Jurkat, Clone E6-1 (cell line): ENCODE measurements around the gene FAM187B.
"Not testable (repeated sequence)": the region's sequence is repeated elsewhere in the genome, so short reads cannot be mapped to it uniquely, and the experiment has no call there.

Source experiments
- DNase-seq: peaks from one replicate; pipeline ENCODE4 v3.0.0-alpha.2; 2011; ENCODE audit warnings: low read depth, low spot score
- H3K4me3 ChIP-seq: 2 replicates; pipeline ENCODE4 v1.5.1; 2011; ENCODE audit warnings: mild to moderate bottlenecking, low read length, control low read depth, moderate library complexity

The FAM187B gene

DNA sequence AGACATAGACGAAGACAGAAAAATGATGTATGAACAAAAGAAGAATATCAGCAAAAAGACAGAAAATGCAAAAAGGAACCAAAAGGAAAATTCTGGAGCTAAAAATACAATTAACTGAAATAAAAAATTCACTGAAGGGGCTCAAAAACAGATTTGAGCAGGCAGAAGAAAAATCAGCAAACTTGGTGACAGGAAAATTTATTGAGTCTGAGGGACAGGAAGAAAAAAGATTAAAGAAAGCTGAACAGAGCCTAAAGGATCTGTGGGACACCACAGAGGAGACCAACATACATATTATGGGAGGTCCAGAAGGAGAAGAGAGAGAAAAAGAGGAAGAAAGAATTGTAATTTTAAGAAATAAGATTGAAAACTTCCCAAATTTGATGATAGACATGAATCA is 12.9 kb upstream of the FAM187B start:
- H3K4me3 ChIP-seq, result no peak overlapping the region

DNA sequence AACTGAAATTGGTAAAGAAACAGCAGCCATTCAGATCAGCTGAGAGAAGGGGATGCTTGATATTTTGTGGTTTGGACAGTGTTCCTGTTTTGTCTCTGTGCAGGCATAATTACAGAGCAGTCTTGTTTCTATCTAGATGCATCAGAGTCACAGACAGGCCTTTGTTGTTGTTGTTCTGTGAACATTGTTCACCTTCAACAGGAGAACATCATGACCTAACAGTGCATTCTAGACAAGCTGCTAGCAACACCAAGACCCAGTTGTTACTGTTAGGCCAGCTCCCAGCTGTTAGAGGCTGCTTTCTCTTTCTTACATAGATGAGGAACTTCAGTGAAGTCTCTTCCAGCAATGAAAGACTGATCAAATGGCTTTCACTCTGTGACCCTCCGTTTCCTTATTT is 11.8 kb upstream of the FAM187B start:
- no peak for DNase-seq
- no peak overlapping the region for H3K4me3 ChIP-seq

More for the DNA sequence above, 12.9 kb upstream of the FAM187B start:
- DNase-seq, result no peak

DNA sequence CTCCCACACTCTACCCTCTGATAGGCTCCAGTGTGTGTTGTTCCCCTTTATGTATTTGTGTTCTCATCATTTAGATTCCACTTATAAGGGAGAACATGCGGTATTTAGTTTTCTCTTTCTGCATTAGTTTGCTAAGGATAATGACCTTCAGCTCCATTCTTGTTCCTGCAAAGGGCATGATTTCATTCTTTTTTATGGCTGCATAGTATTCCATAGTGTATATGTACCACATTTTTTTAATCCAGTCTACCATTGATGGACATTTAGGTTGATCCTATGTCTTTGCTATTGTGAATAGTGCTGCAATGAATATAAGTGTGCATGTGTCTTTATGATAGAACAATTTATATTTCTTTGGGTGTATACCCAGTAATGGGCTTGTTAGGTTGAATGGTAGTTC is 11.1 kb upstream of the FAM187B start:
- not testable (repeated sequence) for H3K4me3 ChIP-seq, DNase-seq

DNA sequence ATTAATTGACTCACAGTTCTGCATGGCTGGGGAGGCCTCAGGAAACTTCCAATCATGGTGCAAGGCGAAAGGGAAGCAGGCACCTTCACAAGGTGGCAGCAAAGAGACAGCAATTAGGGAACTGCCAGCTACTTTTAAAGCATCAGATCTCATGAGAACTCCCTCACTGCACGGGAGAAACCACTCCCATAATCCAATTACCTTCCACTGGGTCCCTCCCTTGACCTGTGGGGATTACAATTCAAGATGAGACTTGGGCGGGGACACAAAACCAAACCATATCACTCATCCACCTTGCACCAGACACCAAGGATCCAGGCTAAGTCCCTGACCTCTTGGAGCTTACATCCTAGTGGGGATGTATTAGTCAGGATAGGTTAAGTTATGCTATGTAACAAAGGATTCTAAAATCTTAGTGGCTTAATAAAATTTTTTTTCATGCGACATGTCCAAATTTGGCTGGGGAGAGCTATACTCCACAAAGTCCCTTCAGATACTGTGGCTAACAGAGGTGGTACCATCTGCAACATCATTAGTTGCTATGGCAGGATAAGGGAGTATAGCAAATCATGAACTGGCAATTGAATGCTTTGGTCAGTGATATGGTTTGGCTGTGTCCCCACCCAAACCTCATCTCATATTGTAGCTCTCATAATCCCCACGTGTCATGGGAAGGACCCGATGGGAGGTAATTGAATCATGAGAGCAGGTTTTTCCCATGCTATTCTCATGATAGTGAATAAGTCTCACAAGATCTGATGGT is 8.3 kb upstream of the FAM187B start:
- H3K4me3 ChIP-seq, result no peak overlapping the region
- no peak for DNase-seq

GRCh38 chr19:35232912-35233311 is 4.4 kb upstream of the FAM187B start:
- no peak overlapping the region for H3K4me3 ChIP-seq

DNA sequence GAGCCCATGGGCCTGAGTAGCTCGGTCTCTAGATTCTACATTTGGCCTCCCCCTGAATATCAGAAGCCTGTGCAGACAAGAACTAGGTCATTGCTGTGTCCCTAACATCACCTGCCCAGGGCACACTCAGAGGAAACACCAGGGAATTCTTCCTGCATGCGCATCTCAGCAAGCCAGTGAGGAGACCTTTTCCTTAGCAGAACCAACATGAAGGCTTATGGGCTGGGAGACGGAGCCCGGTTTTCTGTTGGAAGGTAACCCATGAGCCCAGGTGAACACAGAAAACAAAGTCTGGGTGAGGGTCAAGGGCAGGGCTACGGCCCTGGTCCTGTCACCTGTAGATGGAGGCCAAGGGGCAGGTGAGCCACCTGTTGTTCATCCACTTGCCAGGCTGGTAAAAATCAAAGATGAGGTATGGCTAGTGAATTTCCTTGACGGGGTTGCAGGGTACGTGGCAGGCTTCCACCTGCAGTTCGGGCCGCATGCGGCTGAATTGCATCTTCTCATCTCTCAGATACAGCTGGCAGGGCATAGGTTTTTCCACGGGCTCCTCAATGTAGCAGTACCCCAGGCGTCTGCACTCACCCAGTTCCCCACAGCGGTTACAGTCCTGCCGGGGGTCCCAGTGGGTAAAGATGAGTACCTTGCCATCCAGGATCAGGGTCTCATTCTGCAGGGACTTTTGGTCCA is 3.6 kb upstream of the FAM187B start:
- no peak overlapping the region for H3K4me3 ChIP-seq
- DNase-seq, result no peak

More at GRCh38 chr19:35232912-35233311, 4.4 kb upstream of the FAM187B start:
- DNase-seq, result no peak

- no peak for DNase-seq
- H3K4me3 ChIP-seq, result no peak overlapping the region
These were observed 1.1 kb upstream of the FAM187B start for GRCh38 chr19:35229601-35230000.

DNA sequence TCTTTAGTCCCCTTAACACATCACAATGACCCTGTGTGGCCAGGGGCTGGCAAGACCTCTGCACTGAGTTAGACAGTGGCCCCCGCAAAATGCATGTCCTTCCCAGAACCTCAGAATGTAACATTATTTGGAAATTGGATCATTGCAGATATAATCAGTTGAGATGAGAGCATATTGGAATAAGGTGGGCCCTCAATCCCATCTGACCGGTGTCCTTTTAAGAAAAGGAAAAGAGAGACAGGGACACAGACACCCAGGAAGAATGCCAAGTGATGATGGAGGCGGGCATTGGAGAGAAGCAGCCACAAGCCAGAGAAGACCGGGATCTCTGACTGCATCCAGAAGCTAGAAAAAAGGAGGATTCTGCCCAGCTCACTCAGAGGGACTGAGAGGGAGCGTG is 1.8 kb downstream of the FAM187B start:
- H3K4me3 ChIP-seq, result no peak overlapping the region
- DNase-seq, result no peak

GRCh38 chr19:35225951-35226350 is 2.6 kb downstream of the FAM187B start:
- no peak overlapping the region for H3K4me3 ChIP-seq
- no peak for DNase-seq

GRCh38 chr19:35224681-35225571 is 3.6 kb downstream of the FAM187B start:
- no peak overlapping the region for H3K4me3 ChIP-seq
- no peak for DNase-seq

DNA sequence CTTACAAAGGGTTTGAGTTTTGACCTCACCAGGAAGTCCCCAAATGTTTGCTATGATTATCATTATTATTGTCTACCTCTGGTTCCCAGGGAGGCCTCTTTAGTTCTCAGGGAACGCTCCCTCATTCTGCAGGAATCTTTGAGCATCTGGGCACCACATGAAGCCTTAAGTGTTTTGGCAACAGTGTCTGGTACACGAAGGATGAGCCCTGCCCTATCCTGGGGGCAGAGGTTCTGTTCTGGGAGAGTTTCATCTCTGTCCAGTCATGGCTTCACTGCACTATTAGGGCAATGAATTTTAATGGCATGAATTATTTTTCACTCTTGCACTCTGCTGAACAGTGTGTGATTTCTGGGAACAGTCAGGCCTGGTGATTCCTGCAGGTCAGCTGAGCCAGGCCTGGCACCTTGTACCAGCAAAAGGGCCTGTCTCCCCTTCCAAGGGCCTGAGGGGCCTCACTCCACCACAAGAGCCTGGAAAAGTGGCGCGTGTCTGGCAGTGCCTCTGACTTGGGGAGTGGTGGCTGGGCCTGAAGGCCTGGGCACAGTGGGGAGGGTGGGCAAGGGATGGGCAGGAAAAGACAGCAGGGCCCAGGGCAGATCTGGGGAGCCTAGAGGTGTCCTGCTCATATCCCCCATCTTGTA is 4.6 kb downstream of the FAM187B start:
- no peak overlapping the region for H3K4me3 ChIP-seq
- no peak for DNase-seq

DNA sequence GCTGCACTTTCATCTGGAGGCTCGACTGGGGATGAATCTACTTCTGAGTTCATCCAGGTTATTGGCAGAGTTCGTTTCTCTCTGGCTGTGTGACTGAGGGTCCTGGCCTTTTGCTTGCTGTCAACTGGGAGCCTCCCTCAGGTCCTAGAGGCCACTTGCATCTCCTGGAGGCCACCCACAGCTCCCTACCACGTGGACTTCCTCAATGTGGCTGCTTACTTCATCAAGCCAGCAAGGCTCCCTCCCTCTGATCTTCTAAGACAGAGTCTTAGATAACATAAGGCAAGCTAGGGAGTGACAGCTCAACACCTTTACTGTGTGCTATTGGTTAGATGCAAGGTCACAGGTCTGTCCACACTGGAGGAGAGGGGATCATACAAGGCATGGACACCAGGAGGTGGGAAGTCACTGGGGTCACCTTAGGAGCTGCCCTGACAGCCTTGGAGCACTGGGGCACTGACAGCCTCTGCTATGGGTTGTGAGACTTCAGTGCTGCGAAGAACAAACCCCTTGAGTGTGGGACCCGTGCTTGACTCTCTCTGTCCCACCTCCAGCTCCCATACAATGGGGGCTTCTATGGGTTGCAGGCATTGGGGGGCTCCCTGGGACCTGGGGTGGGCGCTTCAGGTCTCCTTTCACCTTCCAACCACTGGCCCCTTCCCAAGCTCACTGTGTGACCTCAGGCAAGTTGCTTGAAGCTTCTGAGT is 5.3 kb downstream of the FAM187B start:
- DNase-seq, result no peak
- H3K4me3 ChIP-seq, result no peak overlapping the region

- no peak overlapping the region for H3K4me3 ChIP-seq
- DNase-seq, result no peak
These were observed 6.0 kb downstream of the FAM187B start for GRCh38 chr19:35222373-35223015.

- not testable (repeated sequence) for H3K4me3 ChIP-seq, DNase-seq
These were observed 7.5 kb downstream of the FAM187B start for GRCh38 chr19:35220973-35221590.

- DNase-seq, result no peak
- no peak overlapping the region for H3K4me3 ChIP-seq
These were observed 8.1 kb downstream of the FAM187B start for GRCh38 chr19:35220315-35220921.

DNA sequence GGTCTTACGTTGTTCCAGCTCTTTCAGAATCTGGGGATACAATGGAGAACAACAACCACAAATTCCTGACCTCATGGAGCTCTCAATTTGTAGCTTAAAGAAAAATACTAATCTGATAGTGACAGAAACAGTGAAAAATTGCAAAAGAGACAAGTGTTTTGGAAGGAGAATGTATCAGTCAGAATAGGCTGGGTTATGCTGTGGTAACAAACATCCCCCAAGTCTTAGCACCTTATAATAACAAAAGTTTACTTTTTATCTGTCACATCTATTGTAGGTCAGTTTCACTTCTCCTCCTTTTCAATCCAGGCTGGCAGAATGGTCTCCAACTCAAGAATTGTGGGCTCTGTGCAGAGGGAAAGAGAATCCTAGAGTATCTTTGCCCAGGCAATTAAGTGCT is 9.5 kb downstream of the FAM187B start:
- DNase-seq, result no peak
- H3K4me3 ChIP-seq, result no peak overlapping the region

GRCh38 chr19:35217649-35217990 is 10.9 kb downstream of the FAM187B start:
- DNase-seq, result no peak
- no peak overlapping the region for H3K4me3 ChIP-seq
